Memory B cell (primary cell): ENCODE results near the gene ANKRD6.

Experiments used
- ATAC-seq: fragments of 150-1000 bp; cut with Tn5 transposase; 2 replicates; pipeline ENCODE4 v1.10.0; 2021; ENCODE audit warnings: low read depth, mild to moderate bottlenecking, moderate library complexity
- DNase-seq, 2 donors: peaks; one replicate each; pipeline ENCODE4 v3.0.0; 2022; ENCODE audit warnings: low spot score in 2 of 2
- H3K27ac Mint-ChIP-seq: one replicate; pipeline ENCODE4 v1.8.0; 2022; ENCODE audit warnings: mild to moderate bottlenecking, moderate library complexity, mixed read lengths
- H3K27me3 Mint-ChIP-seq: one replicate; pipeline ENCODE4 v1.8.0; 2022; ENCODE audit warnings: mixed read lengths
- H3K36me3 Mint-ChIP-seq: one replicate; pipeline ENCODE4 v1.8.0; 2022; ENCODE audit warnings: mild to moderate bottlenecking, mixed read lengths
- H3K4me1 Mint-ChIP-seq: one replicate; pipeline ENCODE4 v1.8.0; 2022; ENCODE audit warnings: mixed read lengths
- H3K4me3 Mint-ChIP-seq: one replicate; pipeline ENCODE4 v1.8.0; 2022; ENCODE audit warnings: mild to moderate bottlenecking, moderate library complexity, mixed read lengths
- H3K9me3 Mint-ChIP-seq: one replicate; pipeline ENCODE4 v1.8.0; 2022; ENCODE audit warnings: mixed read lengths

The ANKRD6 gene

GRCh38 chr6:89559487-89559886, 126.5 kb downstream of the ANKRD6 start:
- no peak for ATAC-seq
- Mint-ChIP-seq H3K27ac (no peak overlapping the region), H3K4me3 (no peak overlapping the region), H3K27me3 (peaks cover 2% of the 10 kb centered on the region), H3K9me3 (peaks cover 6% of the 10 kb centered on the region), H3K4me1 (no peaks in the 10 kb centered on the region), H3K36me3 (peaks cover 7% of the 10 kb centered on the region)
- DNase-seq = no peak

GRCh38 chr6:89562093-89562973, 129.4 kb downstream of the ANKRD6 start:
- no peak overlapping the region for H3K27ac Mint-ChIP-seq
- DNase-seq (no peak), ATAC-seq (no peak)
- H3K27me3 Mint-ChIP-seq = no peaks in the 10 kb centered on the region
- peaks cover under 1% of the 10 kb centered on the region for H3K9me3 Mint-ChIP-seq
- no peaks in the 10 kb centered on the region for H3K4me1 Mint-ChIP-seq
- H3K4me3 Mint-ChIP-seq = no peak overlapping the region
- H3K36me3 Mint-ChIP-seq = peaks cover under 1% of the 10 kb centered on the region

GRCh38 chr6:89563866-89564265, 130.9 kb downstream of the ANKRD6 start:
- H3K4me3 Mint-ChIP-seq = no peak overlapping the region
- no peak overlapping the region for H3K27ac Mint-ChIP-seq
- H3K27me3 Mint-ChIP-seq = no peaks in the 10 kb centered on the region
- H3K9me3 Mint-ChIP-seq = no peaks in the 10 kb centered on the region
- H3K4me1 Mint-ChIP-seq = no peaks in the 10 kb centered on the region
- no peak for ATAC-seq
- no peak for DNase-seq
- H3K36me3 Mint-ChIP-seq = no peaks in the 10 kb centered on the region

GRCh38 chr6:89564752-89565427, 131.9 kb downstream of the ANKRD6 start:
- no peak overlapping the region for H3K4me3 Mint-ChIP-seq
- H3K27me3 Mint-ChIP-seq = no peaks in the 10 kb centered on the region
- no peaks in the 10 kb centered on the region for H3K4me1 Mint-ChIP-seq
- no peak overlapping the region for H3K27ac Mint-ChIP-seq
- no peaks in the 10 kb centered on the region for H3K9me3 Mint-ChIP-seq
- peaks cover 2% of the 10 kb centered on the region for H3K36me3 Mint-ChIP-seq
- DNase-seq (no peak), ATAC-seq (no peak)

- H3K4me1 Mint-ChIP-seq = no peaks in the 10 kb centered on the region
- DNase-seq = no peak
- no peak overlapping the region for H3K27ac Mint-ChIP-seq
- H3K36me3 Mint-ChIP-seq = peaks cover 5% of the 10 kb centered on the region
- no peak for ATAC-seq
- no peak overlapping the region for H3K4me3 Mint-ChIP-seq
- H3K27me3 Mint-ChIP-seq = no peaks in the 10 kb centered on the region
- peaks cover under 1% of the 10 kb centered on the region for H3K9me3 Mint-ChIP-seq
Measured at GRCh38 chr6:89566008-89566800, 133.3 kb downstream of the ANKRD6 start.

- DNase-seq (no peak), ATAC-seq (no peak)
- H3K4me3 Mint-ChIP-seq = no peak overlapping the region
- H3K27me3 Mint-ChIP-seq = no peaks in the 10 kb centered on the region
- peaks cover 10% of the 10 kb centered on the region for H3K36me3 Mint-ChIP-seq
- peaks cover 2% of the 10 kb centered on the region for H3K9me3 Mint-ChIP-seq
- H3K27ac Mint-ChIP-seq = no peak overlapping the region
- H3K4me1 Mint-ChIP-seq = no peaks in the 10 kb centered on the region
Measured at GRCh38 chr6:89566930-89567629, 134.1 kb downstream of the ANKRD6 start.

- H3K4me3 Mint-ChIP-seq = no peak overlapping the region
- peaks cover 12% of the 10 kb centered on the region for H3K36me3 Mint-ChIP-seq
- DNase-seq (no peak), ATAC-seq (no peak)
- H3K27ac Mint-ChIP-seq = no peak overlapping the region
- H3K4me1 Mint-ChIP-seq = no peaks in the 10 kb centered on the region
- H3K27me3 Mint-ChIP-seq = no peaks in the 10 kb centered on the region
- H3K9me3 Mint-ChIP-seq = peaks cover 2% of the 10 kb centered on the region
Measured at GRCh38 chr6:89567630-89568390, 134.9 kb downstream of the ANKRD6 start.

GRCh38 chr6:89574910-89575561, 142.1 kb downstream of the ANKRD6 start:
- peaks cover 2% of the 10 kb centered on the region for H3K9me3 Mint-ChIP-seq
- no peak for ATAC-seq
- peaks cover 2% of the 10 kb centered on the region for H3K27me3 Mint-ChIP-seq
- H3K36me3 Mint-ChIP-seq = peaks cover 20% of the 10 kb centered on the region
- peaks cover 5% of the 10 kb centered on the region for H3K4me1 Mint-ChIP-seq
- peak overlapping the region; percentile 47 for H3K27ac Mint-ChIP-seq
- no peak for DNase-seq
- H3K4me3 Mint-ChIP-seq = no peak overlapping the region

GRCh38 chr6:89575562-89575960, 142.6 kb downstream of the ANKRD6 start:
- H3K9me3 Mint-ChIP-seq = peaks cover 2% of the 10 kb centered on the region
- ATAC-seq = no peak
- peaks cover 2% of the 10 kb centered on the region for H3K27me3 Mint-ChIP-seq
- H3K4me3 Mint-ChIP-seq = no peak overlapping the region
- H3K36me3 Mint-ChIP-seq = peaks cover 18% of the 10 kb centered on the region
- peaks cover 5% of the 10 kb centered on the region for H3K4me1 Mint-ChIP-seq
- no peak for DNase-seq
- no peak overlapping the region for H3K27ac Mint-ChIP-seq

- H3K36me3 Mint-ChIP-seq = peaks cover 7% of the 10 kb centered on the region
- H3K9me3 Mint-ChIP-seq = no peaks in the 10 kb centered on the region
- no peak overlapping the region for H3K4me3 Mint-ChIP-seq
- H3K27me3 Mint-ChIP-seq = peaks cover 2% of the 10 kb centered on the region
- no peak overlapping the region for H3K27ac Mint-ChIP-seq
- peaks cover 2% of the 10 kb centered on the region for H3K4me1 Mint-ChIP-seq
- ATAC-seq (no peak), DNase-seq (no peak)
Measured at GRCh38 chr6:89580997-89581666, 148.2 kb downstream of the ANKRD6 start.

GRCh38 chr6:89581689-89582088, 148.7 kb downstream of the ANKRD6 start:
- ATAC-seq (no peak), DNase-seq (no peak)
- Mint-ChIP-seq H3K4me3 (no peak overlapping the region), H3K9me3 (no peaks in the 10 kb centered on the region), H3K36me3 (peaks cover 5% of the 10 kb centered on the region), H3K27me3 (peaks cover 2% of the 10 kb centered on the region), H3K4me1 (peaks cover 2% of the 10 kb centered on the region), H3K27ac (no peak overlapping the region)

GRCh38 chr6:89582669-89583325, 149.8 kb downstream of the ANKRD6 start:
- Mint-ChIP-seq H3K4me3 (no peak overlapping the region), H3K36me3 (peaks cover 5% of the 10 kb centered on the region)
- no peak for ATAC-seq

More at GRCh38 chr6:89582669-89583325, 149.8 kb downstream of the ANKRD6 start:
- no peak for DNase-seq
- H3K27ac Mint-ChIP-seq = no peak overlapping the region
- H3K4me1 Mint-ChIP-seq = peaks cover 2% of the 10 kb centered on the region
- peaks cover 2% of the 10 kb centered on the region for H3K27me3 Mint-ChIP-seq
- H3K9me3 Mint-ChIP-seq = no peaks in the 10 kb centered on the region
